T-helper 2 cell treated with Interferon-gamma antibody and Interleukin-4, amounts not matched to agents 5 μg/mL and 100 μg/mL, for 36 hours (primary cell): ENCODE measurements around the gene ERH.

Experiments used
- DNase-seq: peaks from one replicate; pipeline ENCODE4 v3.0.0; 2021; ENCODE audit warnings: low spot score
- H3K27ac Mint-ChIP-seq: one replicate; pipeline ENCODE4 v1.8.0; 2021; ENCODE audit warnings: mild to moderate bottlenecking, mixed read lengths
- H3K27me3 Mint-ChIP-seq: one replicate; pipeline ENCODE4 v1.8.0; 2021; ENCODE audit warnings: low read depth, mixed read lengths
- H3K36me3 Mint-ChIP-seq: one replicate; pipeline ENCODE4 v1.8.0; 2021; ENCODE audit warnings: low read depth, mixed read lengths
- H3K4me1 Mint-ChIP-seq: one replicate; pipeline ENCODE4 v1.8.0; 2021; ENCODE audit warnings: low read depth, mixed read lengths
- H3K4me3 Mint-ChIP-seq: one replicate; pipeline ENCODE4 v1.8.0; 2022; ENCODE audit warnings: mild to moderate bottlenecking, moderate library complexity, mixed read lengths
- H3K9me3 Mint-ChIP-seq: one replicate; pipeline ENCODE4 v1.8.0; 2021; ENCODE audit warnings: mixed read lengths

The ERH gene

GRCh38 chr14:69357544-69358200, 40.4 kb downstream of the ERH start:
- Mint-ChIP-seq H3K4me1 (peaks cover 12% of the 10 kb centered on the region), H3K4me3 (no peak overlapping the region), H3K9me3 (no peaks in the 10 kb centered on the region), H3K27me3 (no peaks in the 10 kb centered on the region), H3K27ac (no peak overlapping the region), H3K36me3 (no peaks in the 10 kb centered on the region)
- no peak for DNase-seq

GRCh38 chr14:69356903-69357543, 41.1 kb downstream of the ERH start:
- H3K9me3 Mint-ChIP-seq = no peaks in the 10 kb centered on the region
- H3K27me3 Mint-ChIP-seq = no peaks in the 10 kb centered on the region
- H3K36me3 Mint-ChIP-seq = no peaks in the 10 kb centered on the region
- no peak for DNase-seq
- H3K4me1 Mint-ChIP-seq = peaks cover 12% of the 10 kb centered on the region
- no peak overlapping the region for H3K27ac Mint-ChIP-seq
- H3K4me3 Mint-ChIP-seq = no peak overlapping the region

- peak overlapping the region; percentile 57 for H3K27ac Mint-ChIP-seq
- peaks cover 12% of the 10 kb centered on the region for H3K4me1 Mint-ChIP-seq
- peak overlapping the region; percentile 18 for H3K4me3 Mint-ChIP-seq
- H3K36me3 Mint-ChIP-seq = no peaks in the 10 kb centered on the region
- no peaks in the 10 kb centered on the region for H3K9me3 Mint-ChIP-seq
- DNase-seq = no peak
- H3K27me3 Mint-ChIP-seq = no peaks in the 10 kb centered on the region
Observed at GRCh38 chr14:69355607-69356281, 42.4 kb downstream of the ERH start.

- H3K9me3 Mint-ChIP-seq = no peaks in the 10 kb centered on the region
- no peak for DNase-seq
- no peaks in the 10 kb centered on the region for H3K36me3 Mint-ChIP-seq
- no peaks in the 10 kb centered on the region for H3K27me3 Mint-ChIP-seq
- peak overlapping the region; percentile 18 for H3K4me3 Mint-ChIP-seq
- H3K4me1 Mint-ChIP-seq = peaks cover 12% of the 10 kb centered on the region
- peak overlapping the region; percentile 57 for H3K27ac Mint-ChIP-seq
Observed at GRCh38 chr14:69355154-69355597, 42.9 kb downstream of the ERH start.

GRCh38 chr14:69354383-69355153, 43.5 kb downstream of the ERH start:
- H3K27me3 Mint-ChIP-seq = no peaks in the 10 kb centered on the region
- peaks cover 12% of the 10 kb centered on the region for H3K4me1 Mint-ChIP-seq
- peak; percentile 68 for DNase-seq
- H3K9me3 Mint-ChIP-seq = no peaks in the 10 kb centered on the region
- H3K27ac Mint-ChIP-seq = peak overlapping the region; percentile 87
- peak overlapping the region; percentile 45 for H3K4me3 Mint-ChIP-seq
- H3K36me3 Mint-ChIP-seq = no peaks in the 10 kb centered on the region

GRCh38 chr14:69353168-69353567, 44.9 kb downstream of the ERH start:
- Mint-ChIP-seq H3K36me3 (no peaks in the 10 kb centered on the region), H3K27me3 (no peaks in the 10 kb centered on the region), H3K27ac (no peak overlapping the region)

GRCh38 chr14:69351911-69352310, 46.2 kb downstream of the ERH start:
- Mint-ChIP-seq H3K4me1 (peaks cover 12% of the 10 kb centered on the region), H3K4me3 (no peak overlapping the region), H3K27me3 (no peaks in the 10 kb centered on the region), H3K9me3 (no peaks in the 10 kb centered on the region), H3K27ac (no peak overlapping the region), H3K36me3 (no peaks in the 10 kb centered on the region)
- DNase-seq = no peak

More at GRCh38 chr14:69353168-69353567, 44.9 kb downstream of the ERH start:
- peaks cover 12% of the 10 kb centered on the region for H3K4me1 Mint-ChIP-seq
- no peaks in the 10 kb centered on the region for H3K9me3 Mint-ChIP-seq
- no peak overlapping the region for H3K4me3 Mint-ChIP-seq
- no peak for DNase-seq

- DNase-seq = no peak
- H3K4me1 Mint-ChIP-seq = peaks cover 12% of the 10 kb centered on the region
- H3K4me3 Mint-ChIP-seq = no peak overlapping the region
- H3K36me3 Mint-ChIP-seq = no peaks in the 10 kb centered on the region
- H3K27me3 Mint-ChIP-seq = no peaks in the 10 kb centered on the region
- no peaks in the 10 kb centered on the region for H3K9me3 Mint-ChIP-seq
- no peak overlapping the region for H3K27ac Mint-ChIP-seq
Observed at GRCh38 chr14:69351385-69351784, 46.7 kb downstream of the ERH start.

GRCh38 chr14:69350892-69351291, 47.2 kb downstream of the ERH start:
- Mint-ChIP-seq H3K4me1 (peaks cover 12% of the 10 kb centered on the region), H3K27ac (no peak overlapping the region), H3K9me3 (no peaks in the 10 kb centered on the region), H3K36me3 (no peaks in the 10 kb centered on the region), H3K27me3 (no peaks in the 10 kb centered on the region), H3K4me3 (no peak overlapping the region)
- no peak for DNase-seq

- H3K27me3 Mint-ChIP-seq = no peaks in the 10 kb centered on the region
- no peak overlapping the region for H3K27ac Mint-ChIP-seq
- no peaks in the 10 kb centered on the region for H3K36me3 Mint-ChIP-seq
- H3K4me3 Mint-ChIP-seq = no peak overlapping the region
- no peaks in the 10 kb centered on the region for H3K9me3 Mint-ChIP-seq
- DNase-seq = no peak
- peaks cover 4% of the 10 kb centered on the region for H3K4me1 Mint-ChIP-seq
Observed at GRCh38 chr14:69349091-69349777, 48.9 kb downstream of the ERH start.

- H3K4me3 Mint-ChIP-seq = no peak overlapping the region
- no peaks in the 10 kb centered on the region for H3K4me1 Mint-ChIP-seq
- no peak overlapping the region for H3K27ac Mint-ChIP-seq
- no peak for DNase-seq
- H3K27me3 Mint-ChIP-seq = peaks cover 6% of the 10 kb centered on the region
- no peaks in the 10 kb centered on the region for H3K9me3 Mint-ChIP-seq
- no peaks in the 10 kb centered on the region for H3K36me3 Mint-ChIP-seq
Observed at GRCh38 chr14:69346710-69347109, 51.4 kb downstream of the ERH start.

GRCh38 chr14:69345402-69345801, 52.7 kb downstream of the ERH start:
- H3K4me1 Mint-ChIP-seq = no peaks in the 10 kb centered on the region
- H3K27me3 Mint-ChIP-seq = peaks cover 6% of the 10 kb centered on the region
- H3K27ac Mint-ChIP-seq = no peak overlapping the region
- no peak for DNase-seq
- H3K36me3 Mint-ChIP-seq = no peaks in the 10 kb centered on the region
- H3K9me3 Mint-ChIP-seq = no peaks in the 10 kb centered on the region
- H3K4me3 Mint-ChIP-seq = no peak overlapping the region

- Mint-ChIP-seq H3K9me3 (no peaks in the 10 kb centered on the region), H3K27ac (no peak overlapping the region), H3K27me3 (peaks cover 6% of the 10 kb centered on the region), H3K36me3 (no peaks in the 10 kb centered on the region), H3K4me3 (no peak overlapping the region), H3K4me1 (no peaks in the 10 kb centered on the region)
- no peak for DNase-seq
Observed at GRCh38 chr14:69344171-69344570, 53.9 kb downstream of the ERH start.
